Tibial nerve (tissue), 4 donors: ENCODE results near the gene MPV17L. TPM values are rescaled to one million over a fixed set of nuclear protein-coding genes. Genes with fewer than 3 reads are reported as not detected.
"Not testable (repeated sequence)": the region's sequence is repeated elsewhere in the genome, so short reads cannot be mapped to it uniquely, and the experiment has no call there.

ENCODE experiments used
- DNase-seq, 2 donors: peaks; one replicate each; pipeline ENCODE4 v3.0.0-alpha.2; 2019; ENCODE audit warnings: low spot score in 2 of 2
- H3K27ac ChIP-seq, 4 donors: fragments of 200-600 bp; sonication (generic) in 3 of 4; one replicate each; pipeline ENCODE4 v1.5.1; 2017 to 2019; ENCODE audit warnings: mild to moderate bottlenecking in 1 of 4
- H3K27me3 ChIP-seq, 2 donors: fragments of 200-600 bp; sonication (generic) in 1 of 2; one replicate each; pipeline versions ENCODE4 v1.5.1 to v1.6.0; 2017 to 2019
- H3K36me3 ChIP-seq, 3 donors: fragments of 200-600 bp; sonication (generic); one replicate each; pipeline ENCODE4 v1.5.1; 2018 to 2019
- H3K4me1 ChIP-seq, 4 donors: fragments of 200-600 bp; sonication (generic) in 3 of 4; one replicate each; pipeline ENCODE4 v1.5.1; 2017 to 2019
- H3K4me3 ChIP-seq, 4 donors: fragments of 200-600 bp; sonication (generic) in 3 of 4; one replicate each; pipeline ENCODE4 v1.5.1; 2017 to 2019; ENCODE audit warnings: mild to moderate bottlenecking in 1 of 4, moderate library complexity in 1 of 4
- H3K9me3 ChIP-seq, 4 donors: fragments of 200-600 bp; sonication (generic) in 3 of 4; one replicate each; pipeline ENCODE4 v1.5.1; 2017 to 2019
- EP300 ChIP-seq, 2 donors: sonication (generic); formaldehyde crosslinking; IDR thresholded peaks; one replicate each; pipeline ENCODE4 v1.6.1; 2017; ENCODE audit warnings: antibody characterized with exemption in 2 of 2, mild to moderate bottlenecking in 1 of 2
- POLR2A ChIP-seq, 2 donors: fragments of 450-650 bp; IDR thresholded peaks; one replicate each; pipeline ENCODE4 v1.6.1; 2017; ENCODE audit warnings: antibody characterized with exemption in 2 of 2, mild to moderate bottlenecking in 2 of 2, moderate library complexity in 2 of 2
- WGBS, 2 donors: methylation state at CpG; one replicate each; pipeline ENCODE4 v1.1.5; 2018; 5-methylcytosine and 5-hydroxymethylcytosine counted together
- total RNA-seq, 4 donors: library from RNA; depleted of rRNA; stranded (reverse); fragments of >200 nt; gene quantifications; one replicate each; pipeline ENCODE4 v1.1.0, GENCODE V29; 2016
- TF ChIP-seq, protein P1 (sequence below), 5 experiments: fragments of 200-600 bp in 3 of 5; fragments of 450-650 bp in 2 of 5; sonication (generic) in 3 of 5; IDR thresholded peaks; one replicate each; pipeline ENCODE4 v1.5.1; 2016 to 2019; ENCODE audit warnings: antibody characterized with exemption in 5 of 5, mild to moderate bottlenecking in 3 of 5, moderate library complexity in 2 of 5

The MPV17L gene
- total RNA-seq, 4 donors from 2014 or later: 5.9 to 18.6 (median 11.8) TPM

DNA sequence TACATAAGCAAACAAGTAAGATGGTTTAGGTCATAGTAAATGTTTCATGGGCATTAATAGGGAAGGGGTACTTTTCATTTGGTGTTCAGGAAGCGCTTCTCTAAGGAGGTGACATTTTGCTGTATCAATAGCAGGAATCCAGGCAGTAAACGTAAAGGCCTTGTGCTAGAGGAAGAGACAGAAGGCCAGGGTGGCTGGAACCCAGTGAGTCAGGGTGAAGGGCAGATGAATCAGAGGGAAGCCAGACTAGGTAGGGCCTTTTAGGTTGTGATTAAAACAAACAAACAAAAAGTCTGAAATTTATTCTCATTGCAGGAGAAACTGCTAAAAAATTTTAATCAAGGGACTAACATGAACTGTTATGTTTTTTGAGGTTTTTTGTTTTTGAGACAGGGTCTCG, 45.3 kb downstream of the MPV17L start:
- H3K4me3 ChIP-seq: no peak overlapping the region
- 86 to 92% methylated on average over 3 of the region's 3 CpGs for WGBS, 2 donors
- DNase-seq: no peak
- H3K9me3 ChIP-seq: peaks cover 0 to 5% (median 0%) of the 10 kb centered on the region in 4 donors
- peak overlapping the region in 1 of 4 donors; percentile 67 for H3K27ac ChIP-seq
- H3K36me3 ChIP-seq: no peaks in the 10 kb centered on the region
- no peaks in the 10 kb centered on the region for H3K27me3 ChIP-seq
- peaks cover 0 to 19% (median 0%) of the 10 kb centered on the region in 4 donors for H3K4me1 ChIP-seq
- no peak for TF ChIP-seq POLR2A (IDR thresholded peaks at IDR 0.05)

DNA sequence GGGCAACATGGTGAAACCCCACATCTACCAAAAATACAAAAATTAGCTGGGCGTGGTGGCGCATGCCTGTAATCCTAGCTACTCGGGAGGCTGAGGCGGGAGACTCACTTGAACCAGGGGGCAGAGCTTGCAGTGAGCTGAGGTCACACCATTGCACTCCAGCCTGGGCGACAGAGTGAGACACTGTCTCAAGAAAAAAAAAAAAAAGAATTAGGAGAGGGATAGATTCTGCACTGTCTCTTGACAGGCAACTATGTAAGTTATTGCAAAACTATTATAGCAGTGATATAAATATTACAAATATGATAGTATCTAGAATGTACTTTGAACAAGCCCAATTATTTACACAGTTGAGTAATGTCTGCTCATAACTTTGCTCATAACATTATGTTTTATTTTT, 46.6 kb downstream of the MPV17L start:
- H3K4me1 ChIP-seq: peaks cover 0 to 17% (median 0%) of the 10 kb centered on the region in 4 donors
- not testable (repeated sequence) for H3K36me3 ChIP-seq, H3K27me3 ChIP-seq, DNase-seq, H3K27ac ChIP-seq, H3K4me3 ChIP-seq, H3K9me3 ChIP-seq
- WGBS, 2 donors: 84 to 97% methylated on average over 5 of the region's 5 CpGs

- Histone ChIP-seq H3K4me3 (no peak overlapping the region), H3K27ac (no peak overlapping the region), H3K4me1 (peaks cover 0 to 17% (median 0%) of the 10 kb centered on the region in 4 donors), H3K36me3 (peaks cover 0 to 5% (median 0%) of the 10 kb centered on the region in 3 donors), H3K27me3 (no peaks in the 10 kb centered on the region), H3K9me3 (peaks cover 0 to 5% (median 0%) of the 10 kb centered on the region in 4 donors)
- no peak for DNase-seq
- TF ChIP-seq POLR2A (IDR thresholded peaks at IDR 0.05): no peak
- no peak for TF ChIP-seq EP300 (IDR thresholded peaks at IDR 0.05)
- TF ChIP-seq, protein P1, sequence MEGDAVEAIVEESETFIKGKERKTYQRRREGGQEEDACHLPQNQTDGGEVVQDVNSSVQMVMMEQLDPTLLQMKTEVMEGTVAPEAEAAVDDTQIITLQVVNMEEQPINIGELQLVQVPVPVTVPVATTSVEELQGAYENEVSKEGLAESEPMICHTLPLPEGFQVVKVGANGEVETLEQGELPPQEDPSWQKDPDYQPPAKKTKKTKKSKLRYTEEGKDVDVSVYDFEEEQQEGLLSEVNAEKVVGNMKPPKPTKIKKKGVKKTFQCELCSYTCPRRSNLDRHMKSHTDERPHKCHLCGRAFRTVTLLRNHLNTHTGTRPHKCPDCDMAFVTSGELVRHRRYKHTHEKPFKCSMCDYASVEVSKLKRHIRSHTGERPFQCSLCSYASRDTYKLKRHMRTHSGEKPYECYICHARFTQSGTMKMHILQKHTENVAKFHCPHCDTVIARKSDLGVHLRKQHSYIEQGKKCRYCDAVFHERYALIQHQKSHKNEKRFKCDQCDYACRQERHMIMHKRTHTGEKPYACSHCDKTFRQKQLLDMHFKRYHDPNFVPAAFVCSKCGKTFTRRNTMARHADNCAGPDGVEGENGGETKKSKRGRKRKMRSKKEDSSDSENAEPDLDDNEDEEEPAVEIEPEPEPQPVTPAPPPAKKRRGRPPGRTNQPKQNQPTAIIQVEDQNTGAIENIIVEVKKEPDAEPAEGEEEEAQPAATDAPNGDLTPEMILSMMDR (IDR thresholded peaks at IDR 0.05): no peak
- 91 to 94% methylated on average over 4 of the region's 4 CpGs for WGBS, 2 donors
These were observed 48.2 kb downstream of the MPV17L start for GRCh38 chr16:15443753-15444152.

GRCh38 chr16:15444264-15444663, 48.7 kb downstream of the MPV17L start:
- Histone ChIP-seq H3K4me1 (peaks cover 0 to 17% (median 0%) of the 10 kb centered on the region in 4 donors), H3K4me3 (no peak overlapping the region), H3K36me3 (peaks cover 0 to 5% (median 0%) of the 10 kb centered on the region in 3 donors), H3K27me3 (no peaks in the 10 kb centered on the region), H3K9me3 (peaks cover 0 to 5% (median 0%) of the 10 kb centered on the region in 4 donors), H3K27ac (no peak overlapping the region)
- no peak for TF ChIP-seq EP300 (IDR thresholded peaks at IDR 0.05)
- no peak for TF ChIP-seq POLR2A (IDR thresholded peaks at IDR 0.05)
- TF ChIP-seq, protein P1 (IDR thresholded peaks at IDR 0.05): no peak
- 92 to 95% methylated on average over 3 of the region's 3 CpGs for WGBS, 2 donors
- DNase-seq: no peak

DNA sequence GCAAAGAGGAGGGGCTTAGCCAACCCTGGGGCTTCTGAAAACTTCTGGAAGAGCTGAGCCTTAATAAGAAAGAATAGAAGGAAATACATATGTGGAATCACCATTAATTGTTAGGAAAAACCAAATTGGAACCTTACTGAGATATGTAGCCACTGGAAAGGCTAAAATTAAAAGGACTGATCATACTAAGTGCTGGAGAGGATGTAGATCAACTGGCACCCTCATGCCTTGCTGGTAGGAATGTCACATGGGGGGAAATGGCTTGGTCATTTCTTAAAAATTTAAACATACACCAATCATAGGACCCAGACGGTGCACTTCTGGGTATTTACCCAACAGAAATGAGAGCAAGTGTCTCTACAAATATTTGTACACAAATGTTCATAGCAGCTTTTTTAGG, 49.9 kb downstream of the MPV17L start:
- Histone ChIP-seq H3K4me3 (no peak overlapping the region), H3K36me3 (peaks cover 0 to 5% (median 0%) of the 10 kb centered on the region in 3 donors), H3K4me1 (peaks cover 0 to 6% (median 0%) of the 10 kb centered on the region in 4 donors), H3K27ac (no peak overlapping the region), H3K27me3 (no peaks in the 10 kb centered on the region), H3K9me3 (peaks cover 0 to 5% (median 0%) of the 10 kb centered on the region in 4 donors)
- WGBS, 2 donors: 90 to 91% methylated on average over 1 of the region's 1 CpG
- TF ChIP-seq EP300 (IDR thresholded peaks at IDR 0.05): no peak
- no peak for TF ChIP-seq POLR2A (IDR thresholded peaks at IDR 0.05)
- TF ChIP-seq, protein P1 (IDR thresholded peaks at IDR 0.05): no peak
- no peak for DNase-seq

GRCh38 chr16:15446901-15447300, 51.3 kb downstream of the MPV17L start:
- H3K27me3 ChIP-seq: no peaks in the 10 kb centered on the region
- H3K36me3 ChIP-seq: peaks cover 0 to 5% (median 0%) of the 10 kb centered on the region in 3 donors
- 87 to 91% methylated on average over 5 of the region's 5 CpGs for WGBS, 2 donors
- H3K4me3 ChIP-seq: no peak overlapping the region
- no peak overlapping the region for H3K27ac ChIP-seq
- no peaks in the 10 kb centered on the region for H3K4me1 ChIP-seq
- TF ChIP-seq, protein P1 (IDR thresholded peaks at IDR 0.05): no peak
- no peak for TF ChIP-seq EP300 (IDR thresholded peaks at IDR 0.05)
- TF ChIP-seq POLR2A (IDR thresholded peaks at IDR 0.05): no peak
- peaks cover 0 to 5% (median 0%) of the 10 kb centered on the region in 4 donors for H3K9me3 ChIP-seq
- no peak for DNase-seq
